H1 (cell line): ENCODE measurements around the gene KLRB1. TPM values are rescaled to one million over a fixed set of nuclear protein-coding genes. Genes with fewer than 3 reads are reported as not detected.

ENCODE experiments used
- CTCF ChIA-PET: fragments of 300-600 bp; sonication (Branson Sonifier 250); formaldehyde crosslinking; loops from one replicate; lab custom pipeline; 2021; ENCODE audit not compliant: partially characterized antibody; lab: Charles Lee
- POLR2A ChIA-PET: fragments of 300-600 bp; sonication (Branson Sonifier 250); formaldehyde crosslinking; loops from one replicate; lab custom pipeline; 2021; ENCODE audit warnings: inconsistent platforms; ENCODE audit not compliant: partially characterized antibody; lab: Charles Lee
- DNase-seq, 2 experiments: peaks; one replicate each; pipeline versions ENCODE4 v3.0.0 to v3.0.0-alpha.2; 2010 to 2022; ENCODE audit warnings: low spot score in 2 of 2, low read depth in 1 of 2, mixed read lengths in 1 of 2
- FAIRE-seq: peaks from 2 replicates; lab custom pipeline; 2011; peaks lifted over from hg19 to GRCh38; lab: Jason Lieb, UNC
- H2AFZ ChIP-seq: 2 replicates; pipeline ENCODE4 v1.8.1; 2012; ENCODE audit warnings: low read length, inconsistent platforms
- H2AK5ac ChIP-seq: 2 replicates; pipeline ENCODE4 v1.6.1; 2013; ENCODE audit warnings: low read depth, low read length
- H2BK120ac ChIP-seq: replicated peaks from 2 replicates; pipeline ENCODE3; 2013; ENCODE audit warnings: low read depth, low read length, inconsistent platforms
- H2BK12ac ChIP-seq: 2 replicates; pipeline ENCODE4 v1.6.1; 2013; ENCODE audit warnings: low read depth, low read length
- H2BK15ac ChIP-seq: 2 replicates; pipeline ENCODE4 v1.6.1; 2013; ENCODE audit warnings: low read length
- H2BK20ac ChIP-seq: 2 replicates; pipeline ENCODE4 v1.6.1; 2013; ENCODE audit warnings: low read length
- H2BK5ac ChIP-seq: 2 replicates; pipeline ENCODE4 v1.6.1; 2013; ENCODE audit warnings: low read depth, low read length
- H3K14ac ChIP-seq: 2 replicates; pipeline ENCODE4 v1.6.1; 2013; ENCODE audit warnings: inconsistent platforms; ENCODE audit not compliant: insufficient read length
- H3K18ac ChIP-seq: 2 replicates; pipeline ENCODE4 v1.6.1; 2013; ENCODE audit warnings: low read length; ENCODE audit errors: extremely low read depth
- H3K23ac ChIP-seq: 2 replicates; pipeline ENCODE4 v1.6.1; 2013; ENCODE audit warnings: inconsistent platforms; ENCODE audit not compliant: insufficient read length
- H3K23me2 ChIP-seq: 2 replicates; pipeline ENCODE4 v1.6.1; 2013; ENCODE audit warnings: low read depth, low read length
- H3K27ac ChIP-seq: 2 replicates; pipeline ENCODE4 v1.6.1; 2011; ENCODE audit warnings: low read depth, low read length, inconsistent platforms
- H3K27me3 ChIP-seq, 4 experiments: replicated peaks in 1 of 4; 1 replicate in 1 of 4; 2 replicates in 3 of 4; pipeline versions ENCODE4 v1.6.1 to v1.8.1; 2011 to 2013; ENCODE audit warnings: low read length in 3 of 4, mild to moderate bottlenecking in 3 of 4, inconsistent platforms in 2 of 4, mixed read lengths in 2 of 4, moderate library complexity in 1 of 4; ENCODE audit not compliant: control insufficient read depth in 3 of 4, insufficient read depth in 3 of 4; ENCODE audit errors: extremely low read depth in 1 of 4
- H3K36me3 ChIP-seq, 4 experiments: 2 replicates each; pipeline versions ENCODE4 v1.6.1 to v1.8.1; 2011 to 2013; ENCODE audit warnings: mild to moderate bottlenecking in 4 of 4, low read length in 3 of 4, moderate library complexity in 2 of 4, control low read depth in 1 of 4, inconsistent platforms in 1 of 4; ENCODE audit not compliant: insufficient read depth in 4 of 4, control insufficient read depth in 2 of 4
- H3K4ac ChIP-seq: replicated peaks from 2 replicates; pipeline ENCODE3; 2013; ENCODE audit warnings: low read length, low read depth, mixed read lengths, inconsistent platforms; ENCODE audit not compliant: insufficient read length
- H3K4me1 ChIP-seq, 4 experiments: replicated peaks in 1 of 4; 1 replicate in 1 of 4; 2 replicates in 3 of 4; pipeline versions ENCODE4 v1.6.1 to v1.8.1; 2011 to 2013; ENCODE audit warnings: low read length in 3 of 4, inconsistent platforms in 2 of 4, mixed read lengths in 1 of 4; ENCODE audit not compliant: insufficient read depth in 4 of 4, control insufficient read depth in 3 of 4
- H3K4me2 ChIP-seq, 2 experiments: 2 replicates each; pipeline versions ENCODE4 v1.6.1 to v1.8.1; 2011 to 2013; ENCODE audit warnings: low read depth in 2 of 2, low read length in 2 of 2, control low read depth in 1 of 2, inconsistent platforms in 1 of 2, mild to moderate bottlenecking in 1 of 2; ENCODE audit not compliant: insufficient read depth in 1 of 2
- H3K4me3 ChIP-seq, 4 experiments: fragments of 200-600, 300-600 bp in 1 of 4; sonication (generic), shearing (Covaris generic), sonication (Bioruptor Twin) in 1 of 4; 2 replicates each; pipeline versions ENCODE4 v1.5.1 to v1.8.1; 2011 to 2016; ENCODE audit warnings: low read length in 4 of 4, low read depth in 3 of 4, control low read depth in 2 of 4, inconsistent platforms in 2 of 4, mild to moderate bottlenecking in 2 of 4, mixed read lengths in 1 of 4, moderate library complexity in 1 of 4; ENCODE audit not compliant: insufficient read depth in 2 of 4; ENCODE audit errors: extremely low read depth in 1 of 4
- H3K56ac ChIP-seq: replicated peaks from 2 replicates; pipeline ENCODE3; 2013; ENCODE audit warnings: low read depth, mild to moderate bottlenecking, mixed read lengths, low read length, inconsistent platforms; ENCODE audit not compliant: insufficient read length
- H3K79me1 ChIP-seq: 2 replicates; pipeline ENCODE4 v1.6.1; 2013; ENCODE audit warnings: low read depth, low read length, control low read depth
- H3K79me2 ChIP-seq, 2 experiments: 2 replicates each; pipeline versions ENCODE4 v1.6.1 to v1.8.1; 2012 to 2013; ENCODE audit warnings: low read length in 2 of 2, mild to moderate bottlenecking in 2 of 2, inconsistent platforms in 1 of 2; ENCODE audit not compliant: insufficient read depth in 2 of 2, control insufficient read depth in 1 of 2
- H3K9ac ChIP-seq, 4 experiments: replicated peaks in 1 of 4; 1 replicate in 1 of 4; 2 replicates in 3 of 4; pipeline versions ENCODE4 v1.6.1 to v1.8.1; 2011 to 2013; ENCODE audit warnings: low read depth in 3 of 4, low read length in 3 of 4, control low read depth in 2 of 4, mild to moderate bottlenecking in 2 of 4, moderate library complexity in 2 of 4, inconsistent platforms in 1 of 4; ENCODE audit errors: extremely low read depth in 1 of 4
- H3K9me3 ChIP-seq, 2 experiments: 2 replicates each; pipeline versions ENCODE4 v1.6.1 to v1.8.1; 2012 to 2013; ENCODE audit warnings: mild to moderate bottlenecking in 2 of 2, moderate library complexity in 2 of 2, control low read depth in 1 of 2, inconsistent platforms in 1 of 2, low read depth in 1 of 2, low read length in 1 of 2, mixed read lengths in 1 of 2; ENCODE audit not compliant: insufficient read depth in 2 of 2
- H4K20me1 ChIP-seq, 2 experiments: replicated peaks in 1 of 2; 2 replicates each; pipeline versions ENCODE3 to v1.8.1; 2011 to 2013; ENCODE audit warnings: inconsistent platforms in 2 of 2, low read length in 2 of 2, mild to moderate bottlenecking in 1 of 2; ENCODE audit not compliant: insufficient read depth in 2 of 2, control insufficient read depth in 1 of 2
- H4K5ac ChIP-seq: 2 replicates; pipeline ENCODE4 v1.6.1; 2013; ENCODE audit warnings: low read length, low read depth, mixed read lengths, inconsistent platforms; ENCODE audit not compliant: insufficient read length
- H4K8ac ChIP-seq: 2 replicates; pipeline ENCODE4 v1.8.0; 2013; ENCODE audit warnings: mild to moderate bottlenecking, moderate library complexity, low read length, inconsistent platforms; ENCODE audit not compliant: insufficient read depth; ENCODE audit errors: extremely low read depth
- H4K91ac ChIP-seq: replicated peaks from 2 replicates; pipeline ENCODE3; 2013; ENCODE audit warnings: low read length, mixed read lengths, inconsistent platforms; ENCODE audit not compliant: insufficient read length
- CBX5 ChIP-seq: fragments of 300-800, 300-1000 bp; sonication (generic); IDR thresholded peaks from 2 replicates; pipeline ENCODE4 v1.7.1; 2016; ENCODE audit warnings: antibody characterized with exemption, low read length, low read depth
- CTBP2 ChIP-seq: IDR thresholded peaks from 2 replicates; pipeline ENCODE4 v1.7.0; 2011; ENCODE audit warnings: borderline replicate concordance, mild to moderate bottlenecking, moderate library complexity, mixed read lengths, low read length; ENCODE audit not compliant: insufficient read depth, insufficient read length
- EGR1 ChIP-seq: IDR thresholded peaks from 2 replicates; pipeline ENCODE4 v1.6.1; 2011; ENCODE audit warnings: low read depth, low read length, borderline replicate concordance
- FOSL1 ChIP-seq: IDR thresholded peaks from 2 replicates; pipeline ENCODE4 v1.6.1; 2011; ENCODE audit warnings: mild to moderate bottlenecking, low read depth, low read length, moderate library complexity; ENCODE audit not compliant: insufficient read depth
- KDM4A ChIP-seq: IDR thresholded peaks from one replicate; pipeline ENCODE4 v1.7.1; 2012; ENCODE audit warnings: low read depth, mild to moderate bottlenecking, moderate library complexity, low read length, inconsistent platforms; ENCODE audit not compliant: severe bottlenecking
- NANOG ChIP-seq: IDR thresholded peaks from 2 replicates; pipeline ENCODE4 v1.6.1; 2011; ENCODE audit warnings: low read length, low read depth, mild to moderate bottlenecking, inconsistent platforms; ENCODE audit not compliant: insufficient read depth, poor library complexity, severe bottlenecking
- NRF1 ChIP-seq: IDR thresholded peaks from 2 replicates; pipeline ENCODE4 v1.6.1; 2011; ENCODE audit warnings: mild to moderate bottlenecking, low read depth, low read length, improper control_type of control experiment
- PHF8 ChIP-seq: fragments of 200-600 bp; sonication (generic); conservative IDR thresholded peaks from 2 replicates; pipeline ENCODE4 v1.7.1; 2012; ENCODE audit warnings: low read depth, mild to moderate bottlenecking, inconsistent platforms, low read length, moderate library complexity
- POLR2AphosphoS5 ChIP-seq: IDR thresholded peaks from 2 replicates; pipeline ENCODE4 v1.6.1; 2011; ENCODE audit warnings: low read depth, low read length
- RFX5 ChIP-seq: IDR thresholded peaks from 2 replicates; pipeline ENCODE4 v1.6.1; 2011; ENCODE audit warnings: low read depth, low read length, improper control_type of control experiment, borderline replicate concordance
- RNF2 ChIP-seq: fragments of 200-900, 300-1000 bp; sonication (generic); IDR thresholded peaks from 2 replicates; pipeline ENCODE4 v1.7.1; 2016; ENCODE audit warnings: borderline replicate concordance, low read depth, mild to moderate bottlenecking, antibody characterized with exemption, low read length; ENCODE audit not compliant: poor library complexity, severe bottlenecking; ENCODE audit errors: missing control alignments
- SIN3A ChIP-seq, 2 experiments: IDR thresholded peaks in 1 of 2; conservative IDR thresholded peaks in 1 of 2; 2 replicates each; pipeline ENCODE4 v1.6.1; 2011 to 2012; ENCODE audit warnings: low read length in 2 of 2, improper control_type of control experiment in 1 of 2, low read depth in 1 of 2, mild to moderate bottlenecking in 1 of 2
- TCF12 ChIP-seq: IDR thresholded peaks from 2 replicates; pipeline ENCODE4 v1.6.1; 2011; ENCODE audit warnings: low read depth, mild to moderate bottlenecking, low read length
- TEAD4 ChIP-seq: IDR thresholded peaks from 2 replicates; pipeline ENCODE4 v1.6.1; 2012; ENCODE audit warnings: low read depth, low read length, inconsistent platforms, mixed read lengths
- WGBS, 2 experiments: shearing (Covaris generic) in 1 of 2; methylation state at CpG; one replicate each; pipeline versions ENCODE4 v1.1.6 to v1.1.7; 2013 to 2015; ENCODE audit warnings: low lambda C conversion rate in 2 of 2, mixed read lengths in 2 of 2, inconsistent platforms in 1 of 2, low coverage in 1 of 2, missing lambda C conversion rate in 1 of 2; ENCODE audit not compliant: insufficient replicate concordance in 2 of 2, insufficient coverage in 1 of 2, insufficient read length in 1 of 2; ENCODE audit errors: extremely low coverage in 1 of 2, missing lambda C conversion rate in 1 of 2; 5-methylcytosine and 5-hydroxymethylcytosine counted together
- polyA plus RNA-seq, 7 experiments: library from polyadenylated mRNA; depleted of rRNA in 3 of 7; stranded (reverse) in 5 of 7; unstranded in 2 of 7; fragments of >200 nt in 5 of 7; fragments of 200-250 nt in 2 of 7; gene quantifications; 1 replicate in 5 of 7; 2 replicates in 1 of 7; 4 replicates in 1 of 7; pipeline versions ENCODE4 v1.2.1 to v1.2.3, GENCODE V29; 2011 to 2013; ENCODE audit warnings: missing spikeins in 2 of 7, mixed read lengths in 2 of 7
- total RNA-seq: library from RNA; stranded (reverse); fragmentation: NEBNext Ultra II Directional; extraction: Animal tissue kit (Norgen Biotek cat#: 25700); gene quantifications from 2 replicates; pipeline ENCODE4 v1.2.1, GENCODE V29; 2021

The KLRB1 gene
- total and polyA plus RNA-seq, 2 of the 8 experiments (the other 6 are each of a cell fraction or from before 2014, with no cell fraction given) = not detected

- no peak for DNase-seq
- Histone ChIP-seq H3K4me1 (no peaks in the 10 kb centered on the region; a peak in 1 of 7 replicates), H3K4me3 (no peak overlapping the region), H2AK5ac (no peak overlapping the region), H3K27me3 (no peaks in the 10 kb centered on the region), H3K9ac (no peak overlapping the region), H4K5ac (no peak overlapping the region), H2BK15ac (no peak overlapping the region), H3K27ac (no peak overlapping the region), H2BK12ac (no peak overlapping the region; the same call in 1 of the 2 replicates), H3K36me3 (peaks cover 0 to 2% (median 0%) of the 10 kb centered on the region in 4 experiments; a peak in 1 of 8 replicates), H4K8ac (no peak overlapping the region), H3K14ac (no peak overlapping the region), H3K56ac (no peak overlapping the region), H3K79me1 (no peaks in the 10 kb centered on the region), H4K20me1 (no peaks in the 10 kb centered on the region), H2AFZ (no peak overlapping the region), H3K23ac (no peak overlapping the region), H3K4me2 (no peak overlapping the region), H3K23me2 (no peaks in the 10 kb centered on the region), H4K91ac (no peak overlapping the region), H3K9me3 (no peaks in the 10 kb centered on the region), H3K79me2 (no peaks in the 10 kb centered on the region), H3K18ac (no peak overlapping the region), H2BK120ac (no peak overlapping the region), H2BK5ac (no peak overlapping the region), H2BK20ac (no peak overlapping the region), H3K4ac (no peak overlapping the region)
- 89% methylated on average over 5 of the region's 5 CpGs; no CpG with 5 or more reads in 1 of the 2 experiments for WGBS, 2 experiments
- ChIA-PET POLR2A (no interaction called here), CTCF (no interaction called here)
- no peak for FAIRE-seq
- TF ChIP-seq CTBP2 (no peak), TEAD4 (no peak), KDM4A (no peak), TCF12 (no peak), NRF1 (no peak), SIN3A (conservative IDR thresholded peaks at IDR 0.05 in 1 of 2, IDR thresholded peaks at IDR 0.05 in 1 of 2; ENCODE audit: low read depth in 1 of 2, low read length in 2 of 2) (no peak), PHF8 (no peak), RFX5 (no peak), RNF2 (no peak), POLR2AphosphoS5 (no peak), NANOG (no peak), EGR1 (no peak), CBX5 (no peak), FOSL1 (no peak)
These were observed 3.4 kb downstream of the KLRB1 start for GRCh38 chr12:9604287-9604686.
